Activated gamma-delta T cell treated with anti-CD3 and anti-CD28 coated beads, Interleukin-2, amount 50 U/mL, for 16 hours (primary cell): Measurements from ENCODE around the gene FRMPD2.
"Not testable (repeated sequence)": the region's sequence is repeated elsewhere in the genome, so short reads cannot be mapped to it uniquely, and the experiment has no call there.

Experiments used
- DNase-seq: peaks from one replicate; pipeline ENCODE4 v3.0.0-alpha.2; 2020; ENCODE audit warnings: low read depth

Gene FRMPD2

DNA sequence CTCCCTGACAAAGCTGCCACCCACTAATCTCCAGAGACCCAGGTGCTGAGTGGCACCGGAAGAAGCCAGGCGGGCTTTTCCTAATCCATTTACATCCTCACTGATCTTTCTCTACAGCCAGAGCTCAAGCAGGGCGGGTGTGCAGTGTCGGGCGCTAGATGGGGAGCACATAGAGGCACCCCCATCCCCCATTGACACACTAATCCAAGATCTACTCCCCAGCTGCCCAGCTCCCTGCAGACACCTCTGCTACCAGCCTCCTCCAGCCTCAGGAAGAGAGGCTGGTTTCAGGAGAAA is 22.2 kb downstream of the FRMPD2 start:
- no peak for DNase-seq

DNA sequence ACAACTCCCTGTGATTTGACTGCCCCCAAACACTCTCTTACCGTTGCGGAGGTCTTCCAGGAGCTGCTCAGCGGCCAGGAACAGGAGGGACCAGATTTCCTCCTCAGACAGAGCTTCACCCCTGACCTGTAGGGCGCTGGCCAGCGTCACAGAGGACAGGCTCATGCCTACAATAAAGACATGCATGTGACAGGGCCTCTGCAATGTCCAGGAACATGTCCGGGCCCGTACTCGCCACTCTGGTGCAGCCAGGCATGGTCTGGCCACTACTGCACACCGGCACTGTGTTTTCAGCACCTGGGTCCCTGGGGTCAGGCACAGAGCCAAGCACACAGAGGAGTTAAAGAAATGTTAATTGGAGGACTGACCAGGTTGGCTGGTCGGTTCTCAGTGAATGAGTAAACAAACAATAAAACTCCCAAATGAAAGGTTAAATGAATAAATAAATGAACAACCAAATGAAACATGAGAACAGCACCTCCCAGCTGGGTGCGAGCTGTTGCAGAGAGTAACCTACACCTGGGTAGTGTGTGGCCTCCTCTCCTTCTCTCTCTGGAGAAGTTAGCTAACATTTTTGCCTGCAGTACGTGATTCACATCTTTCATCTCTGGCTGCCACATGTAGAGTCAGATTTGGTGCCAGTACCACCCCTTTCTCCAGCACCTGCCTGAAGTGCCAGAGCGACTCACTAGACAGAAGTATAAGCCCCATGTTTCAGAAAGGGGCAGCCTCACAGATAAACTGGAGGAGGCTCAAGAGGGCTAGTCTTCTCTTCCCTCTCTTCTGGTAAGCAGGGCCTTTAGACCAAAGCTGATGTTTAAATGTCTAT is 22.8 kb downstream of the FRMPD2 start:
- DNase-seq, result no peak

DNA sequence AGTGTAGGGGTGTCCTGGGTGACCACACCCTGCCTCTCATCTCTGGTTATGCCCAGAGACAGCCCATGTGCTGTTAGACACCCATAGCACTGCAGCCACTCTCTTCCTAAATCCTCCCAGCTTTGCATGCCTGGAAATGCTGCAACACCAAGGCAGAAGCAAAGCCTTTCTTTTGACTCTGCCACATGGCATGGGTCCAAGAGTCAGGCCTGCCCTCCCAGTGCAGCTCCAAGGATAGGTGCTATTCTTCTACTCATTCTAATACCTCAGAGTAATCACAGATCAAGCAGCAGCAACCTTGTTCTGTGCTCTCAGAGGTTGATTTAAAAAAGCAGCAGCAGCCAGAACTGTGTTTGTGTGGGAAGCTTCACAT is 23.4 kb downstream of the FRMPD2 start:
- DNase-seq, result no peak

- DNase-seq, result no peak
These were observed 24.6 kb downstream of the FRMPD2 start for GRCh38 chr10:48249763-48250351.

GRCh38 chr10:48249004-48249762 is 25.3 kb downstream of the FRMPD2 start:
- DNase-seq, result no peak

GRCh38 chr10:48248462-48248861 is 26.0 kb downstream of the FRMPD2 start:
- no peak for DNase-seq

GRCh38 chr10:48247680-48248079 is 26.8 kb downstream of the FRMPD2 start:
- no peak for DNase-seq

DNA sequence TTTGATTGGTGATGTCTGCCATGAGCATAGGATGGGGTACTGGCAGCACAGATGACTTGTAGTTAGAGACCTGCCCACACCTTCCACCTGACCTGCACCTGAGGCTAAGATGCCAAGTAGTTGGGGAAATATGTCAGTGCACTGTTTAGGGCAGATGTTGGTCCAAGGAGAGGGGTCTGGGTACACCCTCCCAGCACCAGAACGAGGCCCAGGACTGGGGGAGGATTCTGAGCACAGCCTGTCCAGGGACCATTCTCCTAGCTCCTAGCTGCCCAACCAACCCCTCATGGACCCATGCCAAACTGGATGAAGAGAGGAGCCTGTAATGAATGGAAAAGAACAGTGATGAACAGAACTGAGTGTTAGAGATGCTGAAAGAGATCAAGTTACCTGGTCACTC is 28.0 kb downstream of the FRMPD2 start:
- no peak for DNase-seq

GRCh38 chr10:48245977-48246376 is 28.5 kb downstream of the FRMPD2 start:
- DNase-seq, result no peak

- DNase-seq, result not testable (repeated sequence)
These were observed 30.6 kb downstream of the FRMPD2 start for GRCh38 chr10:48243921-48244320.

GRCh38 chr10:48243487-48243886 is 31.0 kb downstream of the FRMPD2 start:
- DNase-seq, result no peak

- no peak for DNase-seq
These were observed 32.2 kb downstream of the FRMPD2 start for GRCh38 chr10:48242171-48242904.

GRCh38 chr10:48241332-48241731 is 33.2 kb downstream of the FRMPD2 start:
- DNase-seq, result no peak

GRCh38 chr10:48240196-48240595 is 34.3 kb downstream of the FRMPD2 start:
- no peak for DNase-seq

GRCh38 chr10:48239618-48240017 is 34.9 kb downstream of the FRMPD2 start:
- DNase-seq, result no peak

- DNase-seq, result no peak
These were observed 35.5 kb downstream of the FRMPD2 start for GRCh38 chr10:48238826-48239520.

- DNase-seq, result no peak
These were observed 36.9 kb downstream of the FRMPD2 start for GRCh38 chr10:48237259-48238250.

- DNase-seq, result no peak
These were observed 38.3 kb downstream of the FRMPD2 start for GRCh38 chr10:48236199-48236621.

- no peak for DNase-seq
These were observed 39.0 kb downstream of the FRMPD2 start for GRCh38 chr10:48235501-48235900.

- no peak for DNase-seq
These were observed 39.7 kb downstream of the FRMPD2 start for GRCh38 chr10:48234787-48235186.

- no peak for DNase-seq
These were observed 40.2 kb downstream of the FRMPD2 start for GRCh38 chr10:48234295-48234694.
